Measurements from ENCODE around the gene TRIM10. TPM values are rescaled to one million over a fixed set of nuclear protein-coding genes. Genes with fewer than 3 reads are reported as not detected.

The TRIM10 gene
- total and polyA plus RNA-seq, 2 experiments from 2014 or later = 0.31 TPM; not detected in 1

DNA sequence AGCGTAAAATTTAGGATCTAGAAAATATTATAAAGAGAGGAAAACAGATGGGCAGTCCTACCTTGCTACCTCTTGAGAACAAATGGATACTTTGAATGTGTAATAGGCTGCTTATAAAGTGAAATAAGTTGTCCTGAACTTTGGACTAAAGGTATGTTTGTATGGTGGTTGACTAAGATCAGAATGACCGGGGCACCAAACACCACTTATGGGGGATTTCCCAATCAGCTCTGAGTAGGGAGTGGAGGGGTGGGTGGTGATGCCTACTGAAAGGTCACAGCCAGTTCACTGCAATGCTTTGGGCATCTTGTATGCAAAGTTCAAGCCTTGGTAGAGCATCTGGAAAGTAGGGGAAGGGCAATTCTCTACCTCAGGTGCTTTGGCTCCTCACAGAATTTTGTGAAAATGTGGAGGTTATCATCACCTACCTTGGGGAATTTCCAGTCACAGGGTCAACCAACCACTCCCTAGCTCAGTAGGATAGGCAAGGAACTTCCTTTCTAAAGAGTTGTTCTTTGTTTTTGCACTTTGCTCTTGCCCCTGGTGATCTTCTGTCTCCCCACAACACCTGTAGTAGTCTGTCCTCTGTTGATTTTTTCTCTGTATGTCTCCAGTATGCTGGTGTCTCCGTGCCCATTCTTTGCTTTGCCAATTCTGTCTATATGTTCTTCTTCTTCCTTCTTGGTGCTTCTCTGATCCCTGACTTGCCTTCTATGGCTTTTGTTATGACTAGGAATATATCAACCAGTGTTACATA lies 47.8 kb downstream of the TRIM10 start, which contains the start of gene TRIM31 (continued):
- TF ChIP-seq, protein P1, sequence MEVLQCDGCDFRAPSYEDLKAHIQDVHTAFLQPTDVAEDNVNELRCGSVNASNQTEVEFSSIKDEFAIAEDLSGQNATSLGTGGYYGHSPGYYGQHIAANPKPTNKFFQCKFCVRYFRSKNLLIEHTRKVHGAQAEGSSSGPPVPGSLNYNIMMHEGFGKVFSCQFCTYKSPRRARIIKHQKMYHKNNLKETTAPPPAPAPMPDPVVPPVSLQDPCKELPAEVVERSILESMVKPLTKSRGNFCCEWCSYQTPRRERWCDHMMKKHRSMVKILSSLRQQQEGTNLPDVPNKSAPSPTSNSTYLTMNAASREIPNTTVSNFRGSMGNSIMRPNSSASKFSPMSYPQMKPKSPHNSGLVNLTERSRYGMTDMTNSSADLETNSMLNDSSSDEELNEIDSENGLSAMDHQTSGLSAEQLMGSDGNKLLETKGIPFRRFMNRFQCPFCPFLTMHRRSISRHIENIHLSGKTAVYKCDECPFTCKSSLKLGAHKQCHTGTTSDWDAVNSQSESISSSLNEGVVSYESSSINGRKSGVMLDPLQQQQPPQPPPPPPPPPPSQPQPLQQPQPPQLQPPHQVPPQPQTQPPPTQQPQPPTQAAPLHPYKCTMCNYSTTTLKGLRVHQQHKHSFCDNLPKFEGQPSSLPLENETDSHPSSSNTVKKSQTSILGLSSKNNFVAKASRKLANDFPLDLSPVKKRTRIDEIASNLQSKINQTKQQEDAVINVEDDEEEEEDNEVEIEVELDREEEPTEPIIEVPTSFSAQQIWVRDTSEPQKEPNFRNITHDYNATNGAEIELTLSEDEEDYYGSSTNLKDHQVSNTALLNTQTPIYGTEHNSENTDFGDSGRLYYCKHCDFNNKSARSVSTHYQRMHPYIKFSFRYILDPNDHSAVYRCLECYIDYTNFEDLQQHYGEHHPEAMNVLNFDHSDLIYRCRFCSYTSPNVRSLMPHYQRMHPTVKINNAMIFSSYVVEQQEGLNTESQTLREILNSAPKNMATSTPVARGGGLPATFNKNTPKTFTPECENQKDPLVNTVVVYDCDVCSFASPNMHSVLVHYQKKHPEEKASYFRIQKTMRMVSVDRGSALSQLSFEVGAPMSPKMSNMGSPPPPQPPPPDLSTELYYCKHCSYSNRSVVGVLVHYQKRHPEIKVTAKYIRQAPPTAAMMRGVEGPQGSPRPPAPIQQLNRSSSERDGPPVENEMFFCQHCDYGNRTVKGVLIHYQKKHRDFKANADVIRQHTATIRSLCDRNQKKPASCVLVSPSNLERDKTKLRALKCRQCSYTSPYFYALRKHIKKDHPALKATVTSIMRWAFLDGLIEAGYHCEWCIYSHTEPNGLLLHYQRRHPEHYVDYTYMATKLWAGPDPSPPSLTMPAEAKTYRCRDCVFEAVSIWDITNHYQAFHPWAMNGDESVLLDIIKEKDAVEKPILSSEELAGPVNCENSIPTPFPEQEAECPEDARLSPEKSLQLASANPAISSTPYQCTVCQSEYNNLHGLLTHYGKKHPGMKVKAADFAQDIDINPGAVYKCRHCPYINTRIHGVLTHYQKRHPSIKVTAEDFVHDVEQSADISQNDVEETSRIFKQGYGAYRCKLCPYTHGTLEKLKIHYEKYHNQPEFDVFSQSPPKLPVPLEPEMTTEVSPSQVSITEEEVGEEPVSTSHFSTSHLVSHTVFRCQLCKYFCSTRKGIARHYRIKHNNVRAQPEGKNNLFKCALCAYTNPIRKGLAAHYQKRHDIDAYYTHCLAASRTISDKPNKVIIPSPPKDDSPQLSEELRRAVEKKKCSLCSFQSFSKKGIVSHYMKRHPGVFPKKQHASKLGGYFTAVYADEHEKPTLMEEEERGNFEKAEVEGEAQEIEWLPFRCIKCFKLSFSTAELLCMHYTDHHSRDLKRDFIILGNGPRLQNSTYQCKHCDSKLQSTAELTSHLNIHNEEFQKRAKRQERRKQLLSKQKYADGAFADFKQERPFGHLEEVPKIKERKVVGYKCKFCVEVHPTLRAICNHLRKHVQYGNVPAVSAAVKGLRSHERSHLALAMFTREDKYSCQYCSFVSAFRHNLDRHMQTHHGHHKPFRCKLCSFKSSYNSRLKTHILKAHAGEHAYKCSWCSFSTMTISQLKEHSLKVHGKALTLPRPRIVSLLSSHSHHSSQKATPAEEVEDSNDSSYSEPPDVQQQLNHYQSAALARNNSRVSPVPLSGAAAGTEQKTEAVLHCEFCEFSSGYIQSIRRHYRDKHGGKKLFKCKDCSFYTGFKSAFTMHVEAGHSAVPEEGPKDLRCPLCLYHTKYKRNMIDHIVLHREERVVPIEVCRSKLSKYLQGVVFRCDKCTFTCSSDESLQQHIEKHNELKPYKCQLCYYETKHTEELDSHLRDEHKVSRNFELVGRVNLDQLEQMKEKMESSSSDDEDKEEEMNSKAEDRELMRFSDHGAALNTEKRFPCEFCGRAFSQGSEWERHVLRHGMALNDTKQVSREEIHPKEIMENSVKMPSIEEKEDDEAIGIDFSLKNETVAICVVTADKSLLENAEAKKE (CRISPR knock-in tag; IDR thresholded peaks at IDR 0.05) = no peak
- no peak for TF ChIP-seq STAT1 (IDR thresholded peaks at IDR 0.05; ENCODE audit: unreplicated experiment)
- no peak for TF ChIP-seq CREB1 (CRISPR knock-in tag; IDR thresholded peaks at IDR 0.05; ENCODE audit: low read depth)

GRCh38 chr6:30112402-30112994 lies 48.5 kb downstream of the TRIM10 start:
- Mint-ChIP-seq H3K9me3 (no peaks in the 10 kb centered on the region), H3K4me1 (no peaks in the 10 kb centered on the region), H3K27me3 (ENCODE audit: insufficient read depth, low read depth, poor library complexity) (peaks cover 13% of the 10 kb centered on the region), H3K27ac (no peak overlapping the region), H3K4me3 (no peak overlapping the region), H3K36me3 (ENCODE audit: low read depth) (no peaks in the 10 kb centered on the region)
- H3K36me3 ChIP-seq (ENCODE audit: insufficient read depth) = no peaks in the 10 kb centered on the region
- H3K4me1 ChIP-seq (ENCODE audit: insufficient read depth) = no peaks in the 10 kb centered on the region
- ATAC-seq (no peak), DNase-seq (ENCODE audit: low spot score) (no peak)
- H2AFZ ChIP-seq = no peak overlapping the region
- H3K79me2 ChIP-seq (replicated peaks; ENCODE audit: insufficient read depth) = no peaks in the 10 kb centered on the region
- no peaks in the 10 kb centered on the region for H3K9me2 ChIP-seq (ENCODE audit: insufficient read depth)
- no peaks in the 10 kb centered on the region for H3F3A ChIP-seq (replicated peaks; ENCODE audit: low read depth)
- no peak overlapping the region for H3K4me3 ChIP-seq
- no peaks in the 10 kb centered on the region for H4K20me1 ChIP-seq (replicated peaks; ENCODE audit: insufficient read depth)
- no peak overlapping the region for H3K27ac ChIP-seq (ENCODE audit: low read depth)
- H3K27me3 ChIP-seq (ENCODE audit: insufficient read depth) = peaks cover 56% of the 10 kb centered on the region
- H3K4me2 ChIP-seq = no peak overlapping the region
- TF ChIP-seq, protein P2, sequence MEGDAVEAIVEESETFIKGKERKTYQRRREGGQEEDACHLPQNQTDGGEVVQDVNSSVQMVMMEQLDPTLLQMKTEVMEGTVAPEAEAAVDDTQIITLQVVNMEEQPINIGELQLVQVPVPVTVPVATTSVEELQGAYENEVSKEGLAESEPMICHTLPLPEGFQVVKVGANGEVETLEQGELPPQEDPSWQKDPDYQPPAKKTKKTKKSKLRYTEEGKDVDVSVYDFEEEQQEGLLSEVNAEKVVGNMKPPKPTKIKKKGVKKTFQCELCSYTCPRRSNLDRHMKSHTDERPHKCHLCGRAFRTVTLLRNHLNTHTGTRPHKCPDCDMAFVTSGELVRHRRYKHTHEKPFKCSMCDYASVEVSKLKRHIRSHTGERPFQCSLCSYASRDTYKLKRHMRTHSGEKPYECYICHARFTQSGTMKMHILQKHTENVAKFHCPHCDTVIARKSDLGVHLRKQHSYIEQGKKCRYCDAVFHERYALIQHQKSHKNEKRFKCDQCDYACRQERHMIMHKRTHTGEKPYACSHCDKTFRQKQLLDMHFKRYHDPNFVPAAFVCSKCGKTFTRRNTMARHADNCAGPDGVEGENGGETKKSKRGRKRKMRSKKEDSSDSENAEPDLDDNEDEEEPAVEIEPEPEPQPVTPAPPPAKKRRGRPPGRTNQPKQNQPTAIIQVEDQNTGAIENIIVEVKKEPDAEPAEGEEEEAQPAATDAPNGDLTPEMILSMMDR (conservative IDR thresholded peaks at IDR 0.05; ENCODE audit: low read depth in 2 of 2) = no peak
- no peak for TF ChIP-seq ZNF114 (CRISPR knock-in tag; IDR thresholded peaks at IDR 0.05)
- no peak for TF ChIP-seq JUNB (IDR thresholded peaks at IDR 0.05; ENCODE audit: unreplicated experiment)
- no peak for TF ChIP-seq STAT1 (IDR thresholded peaks at IDR 0.05; ENCODE audit: unreplicated experiment)
- no peak for TF ChIP-seq POLR2AphosphoS5 (IDR thresholded peaks at IDR 0.05; ENCODE audit: low read depth)
- TF ChIP-seq EZH2 (IDR thresholded peaks at IDR 0.05; ENCODE audit: low read depth, unreplicated experiment) = no peak
- no peak for TF ChIP-seq REST (IDR thresholded peaks at IDR 0.05; ENCODE audit: unreplicated experiment)
- TF ChIP-seq, protein P3, sequence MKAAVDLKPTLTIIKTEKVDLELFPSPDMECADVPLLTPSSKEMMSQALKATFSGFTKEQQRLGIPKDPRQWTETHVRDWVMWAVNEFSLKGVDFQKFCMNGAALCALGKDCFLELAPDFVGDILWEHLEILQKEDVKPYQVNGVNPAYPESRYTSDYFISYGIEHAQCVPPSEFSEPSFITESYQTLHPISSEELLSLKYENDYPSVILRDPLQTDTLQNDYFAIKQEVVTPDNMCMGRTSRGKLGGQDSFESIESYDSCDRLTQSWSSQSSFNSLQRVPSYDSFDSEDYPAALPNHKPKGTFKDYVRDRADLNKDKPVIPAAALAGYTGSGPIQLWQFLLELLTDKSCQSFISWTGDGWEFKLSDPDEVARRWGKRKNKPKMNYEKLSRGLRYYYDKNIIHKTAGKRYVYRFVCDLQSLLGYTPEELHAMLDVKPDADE (IDR thresholded peaks at IDR 0.05) = no peak
- no peak for TF ChIP-seq ZNF331 (CRISPR knock-in tag; IDR thresholded peaks at IDR 0.05; ENCODE audit: low read depth)
- TF ChIP-seq CREB1 (CRISPR knock-in tag; IDR thresholded peaks at IDR 0.05; ENCODE audit: low read depth) = no peak

Data from GM23338 (cell line).